H1 (cell line): ENCODE measurements around the gene COL28A1. TPM values are rescaled to one million over a fixed set of nuclear protein-coding genes. Genes with fewer than 3 reads are reported as not detected.

Source experiments
- BACH1 ChIP-seq: IDR thresholded peaks from 2 replicates; pipeline ENCODE4 v1.6.1; 2012; ENCODE audit warnings: low read length, improper control_type of control experiment
- BCL11A ChIP-seq, 2 experiments: IDR thresholded peaks; one replicate each; pipeline ENCODE4 v1.6.1; 2011; ENCODE audit warnings: low read depth in 2 of 2, low read length in 2 of 2, mild to moderate bottlenecking in 2 of 2
- CEBPB ChIP-seq: IDR thresholded peaks from 2 replicates; pipeline ENCODE4 v1.6.1; 2012; ENCODE audit warnings: low read depth, low read length
- GABPA ChIP-seq: IDR thresholded peaks from 2 replicates; pipeline ENCODE4 v1.6.1; 2011; ENCODE audit warnings: mild to moderate bottlenecking, low read length, moderate library complexity, borderline replicate concordance; ENCODE audit not compliant: insufficient read depth
- HDAC6 ChIP-seq: IDR thresholded peaks from one replicate; pipeline ENCODE4 v1.7.1; 2012; ENCODE audit warnings: low read depth, mild to moderate bottlenecking, inconsistent platforms, low read length, moderate library complexity
- POLR2AphosphoS5 ChIP-seq: IDR thresholded peaks from 2 replicates; pipeline ENCODE4 v1.6.1; 2011; ENCODE audit warnings: low read depth, low read length
- RFX5 ChIP-seq: IDR thresholded peaks from 2 replicates; pipeline ENCODE4 v1.6.1; 2011; ENCODE audit warnings: low read depth, low read length, improper control_type of control experiment, borderline replicate concordance
- RXRA ChIP-seq: IDR thresholded peaks from 2 replicates; pipeline ENCODE4 v1.6.1; 2011; ENCODE audit warnings: low read depth, mild to moderate bottlenecking, low read length, moderate library complexity; ENCODE audit not compliant: insufficient read depth
- SIX5 ChIP-seq: IDR thresholded peaks from 2 replicates; pipeline ENCODE4 v1.6.1; 2011; ENCODE audit warnings: mild to moderate bottlenecking, low read depth, low read length
- SRF ChIP-seq: IDR thresholded peaks from 2 replicates; pipeline ENCODE4 v1.6.1; 2011; ENCODE audit warnings: mild to moderate bottlenecking, low read depth, low read length, moderate library complexity
- TAF7 ChIP-seq: optimal IDR thresholded peaks from 2 replicates; pipeline ENCODE3; 2011; ENCODE audit warnings: low read depth, mild to moderate bottlenecking, inconsistent platforms, low read length, moderate library complexity, borderline replicate concordance
- YY1 ChIP-seq: IDR thresholded peaks from 2 replicates; pipeline ENCODE4 v1.6.1; 2011; ENCODE audit warnings: low read depth, mild to moderate bottlenecking, low read length
- polyA plus RNA-seq, 7 experiments: library from polyadenylated mRNA; depleted of rRNA in 3 of 7; stranded (reverse) in 5 of 7; unstranded in 2 of 7; fragments of >200 nt in 5 of 7; fragments of 200-250 nt in 2 of 7; gene quantifications; 1 replicate in 5 of 7; 2 replicates in 1 of 7; 4 replicates in 1 of 7; pipeline versions ENCODE4 v1.2.1 to v1.2.3, GENCODE V29; 2011 to 2013; ENCODE audit warnings: missing spikeins in 2 of 7, mixed read lengths in 2 of 7
- total RNA-seq: library from RNA; stranded (reverse); fragmentation: NEBNext Ultra II Directional; extraction: Animal tissue kit (Norgen Biotek cat#: 25700); gene quantifications from 2 replicates; pipeline ENCODE4 v1.2.1, GENCODE V29; 2021
- TF ChIP-seq, protein P1 (sequence below): fragments of 300-600 bp; sonication (generic); IDR thresholded peaks from 2 replicates; pipeline ENCODE4 v1.7.1; 2012; ENCODE audit warnings: low read length, moderate library complexity, mild to moderate bottlenecking, inconsistent platforms; ENCODE audit not compliant: insufficient replicate concordance

The COL28A1 gene
- total and polyA plus RNA-seq, 2 of the 8 experiments (the other 6 are each of a cell fraction or from before 2014, with no cell fraction given) = 0.22 to 0.38 TPM

DNA sequence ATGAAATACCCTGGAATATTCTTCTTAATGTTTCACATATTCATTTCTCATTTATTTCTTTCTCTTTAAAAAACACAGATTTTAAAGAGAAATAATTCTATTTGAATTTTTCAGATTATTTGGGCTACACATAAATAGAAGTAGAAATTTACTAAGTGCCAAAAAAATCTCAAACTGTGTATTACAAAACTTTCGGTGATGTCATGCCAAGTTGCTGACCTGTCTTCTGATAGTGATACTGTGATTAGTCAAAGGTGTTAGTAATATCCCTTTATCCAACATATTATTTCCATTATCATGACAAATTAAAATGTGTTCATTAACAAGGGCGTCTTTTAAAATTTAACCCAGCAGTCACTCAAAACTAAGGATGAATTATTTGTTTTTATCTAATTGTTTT is 60.1 kb downstream of the COL28A1 start (continued):
- TF ChIP-seq, protein P1, sequence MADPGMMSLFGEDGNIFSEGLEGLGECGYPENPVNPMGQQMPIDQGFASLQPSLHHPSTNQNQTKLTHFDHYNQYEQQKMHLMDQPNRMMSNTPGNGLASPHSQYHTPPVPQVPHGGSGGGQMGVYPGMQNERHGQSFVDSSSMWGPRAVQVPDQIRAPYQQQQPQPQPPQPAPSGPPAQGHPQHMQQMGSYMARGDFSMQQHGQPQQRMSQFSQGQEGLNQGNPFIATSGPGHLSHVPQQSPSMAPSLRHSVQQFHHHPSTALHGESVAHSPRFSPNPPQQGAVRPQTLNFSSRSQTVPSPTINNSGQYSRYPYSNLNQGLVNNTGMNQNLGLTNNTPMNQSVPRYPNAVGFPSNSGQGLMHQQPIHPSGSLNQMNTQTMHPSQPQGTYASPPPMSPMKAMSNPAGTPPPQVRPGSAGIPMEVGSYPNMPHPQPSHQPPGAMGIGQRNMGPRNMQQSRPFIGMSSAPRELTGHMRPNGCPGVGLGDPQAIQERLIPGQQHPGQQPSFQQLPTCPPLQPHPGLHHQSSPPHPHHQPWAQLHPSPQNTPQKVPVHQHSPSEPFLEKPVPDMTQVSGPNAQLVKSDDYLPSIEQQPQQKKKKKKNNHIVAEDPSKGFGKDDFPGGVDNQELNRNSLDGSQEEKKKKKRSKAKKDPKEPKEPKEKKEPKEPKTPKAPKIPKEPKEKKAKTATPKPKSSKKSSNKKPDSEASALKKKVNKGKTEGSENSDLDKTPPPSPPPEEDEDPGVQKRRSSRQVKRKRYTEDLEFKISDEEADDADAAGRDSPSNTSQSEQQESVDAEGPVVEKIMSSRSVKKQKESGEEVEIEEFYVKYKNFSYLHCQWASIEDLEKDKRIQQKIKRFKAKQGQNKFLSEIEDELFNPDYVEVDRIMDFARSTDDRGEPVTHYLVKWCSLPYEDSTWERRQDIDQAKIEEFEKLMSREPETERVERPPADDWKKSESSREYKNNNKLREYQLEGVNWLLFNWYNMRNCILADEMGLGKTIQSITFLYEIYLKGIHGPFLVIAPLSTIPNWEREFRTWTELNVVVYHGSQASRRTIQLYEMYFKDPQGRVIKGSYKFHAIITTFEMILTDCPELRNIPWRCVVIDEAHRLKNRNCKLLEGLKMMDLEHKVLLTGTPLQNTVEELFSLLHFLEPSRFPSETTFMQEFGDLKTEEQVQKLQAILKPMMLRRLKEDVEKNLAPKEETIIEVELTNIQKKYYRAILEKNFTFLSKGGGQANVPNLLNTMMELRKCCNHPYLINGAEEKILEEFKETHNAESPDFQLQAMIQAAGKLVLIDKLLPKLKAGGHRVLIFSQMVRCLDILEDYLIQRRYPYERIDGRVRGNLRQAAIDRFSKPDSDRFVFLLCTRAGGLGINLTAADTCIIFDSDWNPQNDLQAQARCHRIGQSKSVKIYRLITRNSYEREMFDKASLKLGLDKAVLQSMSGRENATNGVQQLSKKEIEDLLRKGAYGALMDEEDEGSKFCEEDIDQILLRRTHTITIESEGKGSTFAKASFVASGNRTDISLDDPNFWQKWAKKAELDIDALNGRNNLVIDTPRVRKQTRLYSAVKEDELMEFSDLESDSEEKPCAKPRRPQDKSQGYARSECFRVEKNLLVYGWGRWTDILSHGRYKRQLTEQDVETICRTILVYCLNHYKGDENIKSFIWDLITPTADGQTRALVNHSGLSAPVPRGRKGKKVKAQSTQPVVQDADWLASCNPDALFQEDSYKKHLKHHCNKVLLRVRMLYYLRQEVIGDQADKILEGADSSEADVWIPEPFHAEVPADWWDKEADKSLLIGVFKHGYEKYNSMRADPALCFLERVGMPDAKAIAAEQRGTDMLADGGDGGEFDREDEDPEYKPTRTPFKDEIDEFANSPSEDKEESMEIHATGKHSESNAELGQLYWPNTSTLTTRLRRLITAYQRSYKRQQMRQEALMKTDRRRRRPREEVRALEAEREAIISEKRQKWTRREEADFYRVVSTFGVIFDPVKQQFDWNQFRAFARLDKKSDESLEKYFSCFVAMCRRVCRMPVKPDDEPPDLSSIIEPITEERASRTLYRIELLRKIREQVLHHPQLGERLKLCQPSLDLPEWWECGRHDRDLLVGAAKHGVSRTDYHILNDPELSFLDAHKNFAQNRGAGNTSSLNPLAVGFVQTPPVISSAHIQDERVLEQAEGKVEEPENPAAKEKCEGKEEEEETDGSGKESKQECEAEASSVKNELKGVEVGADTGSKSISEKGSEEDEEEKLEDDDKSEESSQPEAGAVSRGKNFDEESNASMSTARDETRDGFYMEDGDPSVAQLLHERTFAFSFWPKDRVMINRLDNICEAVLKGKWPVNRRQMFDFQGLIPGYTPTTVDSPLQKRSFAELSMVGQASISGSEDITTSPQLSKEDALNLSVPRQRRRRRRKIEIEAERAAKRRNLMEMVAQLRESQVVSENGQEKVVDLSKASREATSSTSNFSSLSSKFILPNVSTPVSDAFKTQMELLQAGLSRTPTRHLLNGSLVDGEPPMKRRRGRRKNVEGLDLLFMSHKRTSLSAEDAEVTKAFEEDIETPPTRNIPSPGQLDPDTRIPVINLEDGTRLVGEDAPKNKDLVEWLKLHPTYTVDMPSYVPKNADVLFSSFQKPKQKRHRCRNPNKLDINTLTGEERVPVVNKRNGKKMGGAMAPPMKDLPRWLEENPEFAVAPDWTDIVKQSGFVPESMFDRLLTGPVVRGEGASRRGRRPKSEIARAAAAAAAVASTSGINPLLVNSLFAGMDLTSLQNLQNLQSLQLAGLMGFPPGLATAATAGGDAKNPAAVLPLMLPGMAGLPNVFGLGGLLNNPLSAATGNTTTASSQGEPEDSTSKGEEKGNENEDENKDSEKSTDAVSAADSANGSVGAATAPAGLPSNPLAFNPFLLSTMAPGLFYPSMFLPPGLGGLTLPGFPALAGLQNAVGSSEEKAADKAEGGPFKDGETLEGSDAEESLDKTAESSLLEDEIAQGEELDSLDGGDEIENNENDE = no peak
- TF ChIP-seq RFX5 (no peak), CEBPB (no peak), YY1 (no peak), SRF (no peak), POLR2AphosphoS5 (no peak), BACH1 (no peak), HDAC6 (no peak), TAF7 (no peak), GABPA (no peak), RXRA (no peak), BCL11A (IDR thresholded peaks at IDR 0.05; ENCODE audit: low read depth in 2 of 2, low read length in 2 of 2) (no peak), SIX5 (no peak)
